Caco-2 (cell line): ENCODE results near the gene CTAG1B. TPM values are rescaled to one million over a fixed set of nuclear protein-coding genes. Genes with fewer than 3 reads are reported as not detected.
"Not testable (repeated sequence)": the region's sequence is repeated elsewhere in the genome, so short reads cannot be mapped to it uniquely, and the experiment has no call there.

ENCODE experiments used
- BruUV-seq: library from RNA; stranded (reverse); fragments of 400-500 nt; replicated peaks from 2 replicates; lab custom pipeline; 2021; lab: Mats Ljungman, UMichigan
- CTCF ChIA-PET: fragments of 300-600 bp; sonication (Branson Sonifier 250); formaldehyde crosslinking; loops from one replicate; lab custom pipeline; 2022; ENCODE audit warnings: antibody characterized with exemption; lab: Charles Lee
- POLR2A ChIA-PET: fragments of 300-600 bp; sonication (Branson Sonifier 250); formaldehyde crosslinking; loops from one replicate; lab custom pipeline; 2022; ENCODE audit warnings: antibody characterized with exemption; lab: Charles Lee
- DNase-seq, 2 experiments: peaks; one replicate each; pipeline versions ENCODE4 v3.0.0 to v3.0.0-alpha.2; 2020 to 2022
- H3K27me3 ChIP-seq: replicated peaks from 2 replicates; pipeline ENCODE4 v1.6.0; 2011; ENCODE audit warnings: low read length; ENCODE audit not compliant: control insufficient read depth, insufficient read depth
- H3K36me3 ChIP-seq: 2 replicates; pipeline ENCODE4 v1.5.1; 2011; ENCODE audit warnings: low read length; ENCODE audit not compliant: control insufficient read depth, insufficient read depth
- H3K4me1 ChIP-seq: fragments of 250-450 bp; sonication (Bioruptor Pico); 2 replicates; pipeline ENCODE4 v1.5.1; 2020; ENCODE audit warnings: mild to moderate bottlenecking
- H3K4me3 ChIP-seq: 2 replicates; pipeline ENCODE4 v1.5.1; 2011; ENCODE audit warnings: low read depth, mild to moderate bottlenecking, control low read depth, low read length
- H3K9me3 ChIP-seq: fragments of 250-450 bp; sonication (Bioruptor Pico); 2 replicates; pipeline ENCODE4 v1.5.1; 2020; ENCODE audit warnings: mild to moderate bottlenecking, moderate library complexity
- H3K27ac Mint-ChIP-seq: one replicate; pipeline ENCODE4 v1.8.0; 2022; ENCODE audit warnings: mixed read lengths; ENCODE audit not compliant: unreplicated experiment
- H3K27me3 Mint-ChIP-seq: one replicate; pipeline ENCODE4 v1.8.0; 2022; ENCODE audit warnings: mixed read lengths; ENCODE audit not compliant: insufficient read depth, unreplicated experiment
- H3K36me3 Mint-ChIP-seq: one replicate; pipeline ENCODE4 v1.8.0; 2022; ENCODE audit warnings: mild to moderate bottlenecking, mixed read lengths; ENCODE audit not compliant: insufficient read depth, unreplicated experiment
- H3K4me1 Mint-ChIP-seq: one replicate; pipeline ENCODE4 v1.8.0; 2022; ENCODE audit warnings: low read depth, mixed read lengths; ENCODE audit not compliant: unreplicated experiment
- H3K4me3 Mint-ChIP-seq: one replicate; pipeline ENCODE4 v1.8.0; 2022; ENCODE audit warnings: mild to moderate bottlenecking, moderate library complexity, mixed read lengths; ENCODE audit not compliant: unreplicated experiment
- H3K9me3 Mint-ChIP-seq: one replicate; pipeline ENCODE4 v1.8.0; 2022; ENCODE audit warnings: mixed read lengths; ENCODE audit not compliant: unreplicated experiment
- intact Hi-C: fragments of 100-400 bp; cut with micrococcal nuclease; formaldehyde crosslinking; loops from one replicate; pipeline ENCODE4 v1.10.0; 2022; ENCODE audit not compliant: unreplicated experiment
- total RNA-seq: library from RNA; stranded (reverse); gene quantifications from 2 replicates; pipeline ENCODE4 v1.2.3, GENCODE V29; 2022
- TF ChIP-seq, protein P1 (sequence below), 2 experiments: fragments of 200-600 bp in 1 of 2; IDR thresholded peaks; 1 replicate in 1 of 2; 2 replicates in 1 of 2; pipeline versions ENCODE4 v1.5.1 to v1.8.0; 2011 to 2022; ENCODE audit warnings: antibody characterized with exemption in 1 of 2, control low read depth in 1 of 2, inconsistent platforms in 1 of 2, low read depth in 1 of 2, low read length in 1 of 2, mild to moderate bottlenecking in 1 of 2, moderate library complexity in 1 of 2; ENCODE audit not compliant: insufficient read depth in 1 of 2, severe bottlenecking in 1 of 2, unreplicated experiment in 1 of 2

The CTAG1B gene
- total RNA-seq, 1 experiment from 2014 or later = not detected

DNA sequence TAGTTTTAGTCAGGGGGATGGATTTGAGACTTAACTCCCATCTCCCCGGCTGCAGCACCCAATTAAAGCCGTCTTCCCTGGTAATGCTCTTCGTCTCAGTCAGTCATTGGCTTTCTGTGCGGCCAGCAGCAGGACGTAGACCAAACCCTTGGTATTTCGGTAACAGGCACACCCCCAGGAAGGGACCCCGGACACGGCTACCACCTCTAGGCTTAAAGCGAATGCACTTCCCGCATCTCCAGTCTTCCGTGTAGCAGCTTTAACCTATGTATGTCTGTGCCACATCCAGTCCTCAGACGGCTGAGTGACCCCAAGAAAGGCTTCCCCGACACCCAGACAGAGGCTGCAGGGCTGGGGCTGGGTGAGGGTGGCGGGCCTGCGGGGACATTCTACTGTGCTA lies 35.8 kb upstream of the CTAG1B start:
- no peaks in the 10 kb centered on the region for H3K36me3 ChIP-seq
- ChIA-PET CTCF (no interaction called here), POLR2A (no interaction called here)
- no peaks in the 10 kb centered on the region for H3K4me1 ChIP-seq
- Mint-ChIP-seq H3K36me3 (no peaks in the 10 kb centered on the region), H3K27ac (no peak overlapping the region), H3K27me3 (peaks cover 7% of the 10 kb centered on the region), H3K4me3 (no peak overlapping the region), H3K4me1 (no peaks in the 10 kb centered on the region), H3K9me3 (no peaks in the 10 kb centered on the region)
- intact Hi-C loops = no loop called here
- no peaks in the 10 kb centered on the region for H3K27me3 ChIP-seq
- no peaks in the 10 kb centered on the region for H3K9me3 ChIP-seq
- no TSS peak for BruUV-seq
- no peak for DNase-seq
- TF ChIP-seq, protein P1, sequence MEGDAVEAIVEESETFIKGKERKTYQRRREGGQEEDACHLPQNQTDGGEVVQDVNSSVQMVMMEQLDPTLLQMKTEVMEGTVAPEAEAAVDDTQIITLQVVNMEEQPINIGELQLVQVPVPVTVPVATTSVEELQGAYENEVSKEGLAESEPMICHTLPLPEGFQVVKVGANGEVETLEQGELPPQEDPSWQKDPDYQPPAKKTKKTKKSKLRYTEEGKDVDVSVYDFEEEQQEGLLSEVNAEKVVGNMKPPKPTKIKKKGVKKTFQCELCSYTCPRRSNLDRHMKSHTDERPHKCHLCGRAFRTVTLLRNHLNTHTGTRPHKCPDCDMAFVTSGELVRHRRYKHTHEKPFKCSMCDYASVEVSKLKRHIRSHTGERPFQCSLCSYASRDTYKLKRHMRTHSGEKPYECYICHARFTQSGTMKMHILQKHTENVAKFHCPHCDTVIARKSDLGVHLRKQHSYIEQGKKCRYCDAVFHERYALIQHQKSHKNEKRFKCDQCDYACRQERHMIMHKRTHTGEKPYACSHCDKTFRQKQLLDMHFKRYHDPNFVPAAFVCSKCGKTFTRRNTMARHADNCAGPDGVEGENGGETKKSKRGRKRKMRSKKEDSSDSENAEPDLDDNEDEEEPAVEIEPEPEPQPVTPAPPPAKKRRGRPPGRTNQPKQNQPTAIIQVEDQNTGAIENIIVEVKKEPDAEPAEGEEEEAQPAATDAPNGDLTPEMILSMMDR (IDR thresholded peaks at IDR 0.05; ENCODE audit: insufficient read depth in 1 of 2, low read depth in 1 of 2, low read length in 1 of 2, severe bottlenecking in 1 of 2, unreplicated experiment in 1 of 2) = no peak
- H3K4me3 ChIP-seq = no peak overlapping the region

DNA sequence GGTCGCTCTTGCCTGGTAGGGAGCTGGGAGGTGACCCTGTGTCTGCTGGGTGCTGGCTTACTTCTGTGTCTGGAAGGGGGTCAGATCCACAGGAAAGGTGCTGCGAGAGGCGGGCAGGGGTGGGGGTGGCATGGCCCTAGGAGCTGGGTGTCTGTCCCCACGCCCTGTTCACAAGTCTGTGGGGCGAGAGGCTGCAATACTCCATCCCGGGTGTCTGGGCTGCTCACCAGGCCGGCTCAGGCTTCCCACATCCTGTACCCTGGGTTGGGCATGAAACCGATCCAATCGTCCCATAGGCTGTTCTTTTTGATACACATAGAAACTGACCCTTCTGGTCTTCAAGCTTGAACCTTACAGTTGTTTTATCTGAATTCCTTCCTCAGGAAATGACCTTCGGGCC lies 35.3 kb upstream of the CTAG1B start:
- no peak overlapping the region for H3K4me3 Mint-ChIP-seq
- no peaks in the 10 kb centered on the region for H3K9me3 Mint-ChIP-seq
- CTCF ChIA-PET = no interaction called here

DNA sequence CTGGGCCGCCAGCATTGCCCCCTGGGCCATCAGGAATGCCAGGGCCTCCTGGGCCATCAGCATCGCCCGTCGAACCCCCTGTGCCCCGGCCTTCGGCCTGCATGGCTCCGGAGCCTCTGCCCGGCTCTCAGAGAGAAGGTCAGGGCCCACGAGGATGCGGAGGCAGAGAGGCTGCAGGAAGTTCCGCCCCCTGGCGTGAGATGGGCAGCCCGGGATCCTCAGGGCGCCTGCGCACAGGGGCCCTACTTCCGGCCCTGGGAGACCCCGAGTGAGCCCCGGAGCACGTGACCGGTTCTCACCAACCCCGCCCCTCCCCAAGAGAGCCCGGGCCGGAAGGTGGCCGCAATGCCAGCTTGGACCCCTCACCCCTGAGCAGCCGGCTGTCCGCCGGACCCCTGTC lies 34.3 kb upstream of the CTAG1B start, which contains the start of gene CTAG2:
Gene CTAG2, minus strand, starts transcription at position 167 of the 400 bp plus-strand sequence. Its CDS starts 64 bp downstream, at position 103.
- DNase-seq, H3K4me1 Mint-ChIP-seq, H3K4me3 ChIP-seq, H3K27me3 Mint-ChIP-seq, H3K9me3 Mint-ChIP-seq, H3K27ac Mint-ChIP-seq, H3K27me3 ChIP-seq, CTCF ChIA-PET, intact Hi-C loops, POLR2A ChIA-PET, H3K4me3 Mint-ChIP-seq, H3K36me3 ChIP-seq, BruUV-seq, H3K36me3 Mint-ChIP-seq, H3K9me3 ChIP-seq, H3K4me1 ChIP-seq: not testable (repeated sequence)

More for the DNA sequence above, 35.3 kb upstream of the CTAG1B start:
- Histone ChIP-seq H3K4me1 (no peaks in the 10 kb centered on the region), H3K27me3 (no peaks in the 10 kb centered on the region), H3K4me3 (no peak overlapping the region), H3K36me3 (no peaks in the 10 kb centered on the region), H3K9me3 (no peaks in the 10 kb centered on the region)
- intact Hi-C loops = no loop called here
- TF ChIP-seq, protein P1 (IDR thresholded peaks at IDR 0.05; ENCODE audit: insufficient read depth in 1 of 2, low read depth in 1 of 2, low read length in 1 of 2, severe bottlenecking in 1 of 2, unreplicated experiment in 1 of 2) = no peak
- POLR2A ChIA-PET = no interaction called here
- Mint-ChIP-seq H3K27me3 (peaks cover 10% of the 10 kb centered on the region), H3K4me1 (no peaks in the 10 kb centered on the region), H3K36me3 (no peaks in the 10 kb centered on the region), H3K27ac (no peak overlapping the region)
- no peak for DNase-seq
- no TSS peak for BruUV-seq

DNA sequence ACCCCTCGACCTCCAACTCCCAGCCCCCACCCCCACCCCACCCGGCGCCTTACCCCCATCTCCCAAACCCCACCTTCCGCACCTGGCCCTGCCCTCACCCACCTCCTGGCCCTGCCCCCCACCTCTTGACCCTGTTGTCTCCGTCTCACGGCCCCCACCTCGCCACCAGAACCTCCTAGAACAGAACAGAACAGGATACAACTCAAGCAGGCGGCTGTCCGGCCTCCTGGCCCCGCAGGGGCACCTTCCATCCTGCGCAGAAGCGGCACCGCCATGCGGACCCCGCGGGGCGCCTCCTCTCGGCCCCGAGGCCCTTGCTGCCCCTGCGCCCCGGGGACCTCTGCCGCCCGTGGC lies 33.9 kb upstream of the CTAG1B start:
- Mint-ChIP-seq H3K4me3 (no peak overlapping the region), H3K9me3 (no peaks in the 10 kb centered on the region), H3K27me3 (peaks cover 6% of the 10 kb centered on the region), H3K27ac (no peak overlapping the region), H3K36me3 (no peaks in the 10 kb centered on the region), H3K4me1 (no peaks in the 10 kb centered on the region)
- CTCF ChIA-PET = no interaction called here
- Histone ChIP-seq H3K4me1 (no peaks in the 10 kb centered on the region), H3K27me3 (no peaks in the 10 kb centered on the region), H3K36me3 (no peaks in the 10 kb centered on the region), H3K9me3 (no peaks in the 10 kb centered on the region), H3K4me3 (no peak overlapping the region)
- DNase-seq = no peak
- intact Hi-C loops = no loop called here
- POLR2A ChIA-PET = no interaction called here
- no TSS peak for BruUV-seq
- TF ChIP-seq, protein P1 (IDR thresholded peaks at IDR 0.05; ENCODE audit: insufficient read depth in 1 of 2, low read depth in 1 of 2, low read length in 1 of 2, severe bottlenecking in 1 of 2, unreplicated experiment in 1 of 2) = no peak
